ENCODE measurements around the gene ADGRL1. TPM values are rescaled to one million over a fixed set of nuclear protein-coding genes. Genes with fewer than 3 reads are reported as not detected.

ADGRL1 gene
- total and polyA plus RNA-seq, 2 donors (not counting 3 experiments of a cell fraction or from before 2014, with no cell fraction given), result 7.3 to 8.3 TPM

DNA sequence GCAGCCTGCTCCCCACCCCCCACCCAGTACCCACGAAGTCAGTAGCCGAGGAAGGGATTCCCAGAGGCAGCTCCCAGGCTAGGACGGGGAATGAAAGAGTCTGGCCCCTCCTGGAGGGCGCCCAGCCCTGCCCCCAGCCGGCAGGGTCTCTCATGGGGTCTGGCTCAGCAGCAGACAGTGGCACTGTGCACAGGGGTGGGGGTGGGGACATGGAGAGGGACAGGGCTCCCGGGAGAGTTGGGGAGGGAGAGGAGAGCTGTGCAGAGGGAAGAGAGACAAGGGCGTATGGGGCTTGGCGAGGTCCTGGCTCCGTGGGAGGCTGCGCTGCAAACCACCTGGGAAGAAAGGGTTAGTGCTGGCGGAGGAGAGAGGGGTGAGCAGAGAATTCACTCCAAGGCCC lies 41.9 kb downstream of the ADGRL1 start:
- no peaks in the 10 kb centered on the region for H3K9me1 ChIP-seq (replicated peaks; ENCODE audit: control insufficient read depth, extremely low read depth, insufficient read depth, low read length)
- no peak for DNase-seq (ENCODE audit: low read depth, low spot score)
- TF ChIP-seq POLR2AphosphoS5 (IDR thresholded peaks at IDR 0.05; ENCODE audit: insufficient read depth, low read depth, low read length), result no peak
- no peak for TF ChIP-seq EZH2 (IDR thresholded peaks at IDR 0.05; ENCODE audit: borderline replicate concordance, low read depth, low read length, severe bottlenecking)
- no peak for TF ChIP-seq JUN (IDR thresholded peaks at IDR 0.05; ENCODE audit: borderline replicate concordance, insufficient read depth, insufficient read length, low read depth)
- TF ChIP-seq, protein P1, sequence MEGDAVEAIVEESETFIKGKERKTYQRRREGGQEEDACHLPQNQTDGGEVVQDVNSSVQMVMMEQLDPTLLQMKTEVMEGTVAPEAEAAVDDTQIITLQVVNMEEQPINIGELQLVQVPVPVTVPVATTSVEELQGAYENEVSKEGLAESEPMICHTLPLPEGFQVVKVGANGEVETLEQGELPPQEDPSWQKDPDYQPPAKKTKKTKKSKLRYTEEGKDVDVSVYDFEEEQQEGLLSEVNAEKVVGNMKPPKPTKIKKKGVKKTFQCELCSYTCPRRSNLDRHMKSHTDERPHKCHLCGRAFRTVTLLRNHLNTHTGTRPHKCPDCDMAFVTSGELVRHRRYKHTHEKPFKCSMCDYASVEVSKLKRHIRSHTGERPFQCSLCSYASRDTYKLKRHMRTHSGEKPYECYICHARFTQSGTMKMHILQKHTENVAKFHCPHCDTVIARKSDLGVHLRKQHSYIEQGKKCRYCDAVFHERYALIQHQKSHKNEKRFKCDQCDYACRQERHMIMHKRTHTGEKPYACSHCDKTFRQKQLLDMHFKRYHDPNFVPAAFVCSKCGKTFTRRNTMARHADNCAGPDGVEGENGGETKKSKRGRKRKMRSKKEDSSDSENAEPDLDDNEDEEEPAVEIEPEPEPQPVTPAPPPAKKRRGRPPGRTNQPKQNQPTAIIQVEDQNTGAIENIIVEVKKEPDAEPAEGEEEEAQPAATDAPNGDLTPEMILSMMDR (IDR thresholded peaks at IDR 0.05; ENCODE audit: extremely low read depth in 1 of 2, insufficient read depth in 1 of 2, low read depth in 1 of 2, low read length in 2 of 2), result no peak
- TF ChIP-seq GATA2 (IDR thresholded peaks at IDR 0.05; ENCODE audit: insufficient read depth, insufficient read length, low read depth, low read length), result no peak
- TF ChIP-seq, protein P2, sequence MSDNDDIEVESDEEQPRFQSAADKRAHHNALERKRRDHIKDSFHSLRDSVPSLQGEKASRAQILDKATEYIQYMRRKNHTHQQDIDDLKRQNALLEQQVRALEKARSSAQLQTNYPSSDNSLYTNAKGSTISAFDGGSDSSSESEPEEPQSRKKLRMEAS (IDR thresholded peaks at IDR 0.05; ENCODE audit: insufficient read depth, insufficient read length), result no peak
- TF ChIP-seq POLR2A (IDR thresholded peaks at IDR 0.05; ENCODE audit: low read depth, low read length), result no peak
- TF ChIP-seq FOS (IDR thresholded peaks at IDR 0.05; ENCODE audit: borderline replicate concordance, insufficient read depth, low read length), result no peak
- H3K4me1 ChIP-seq (ENCODE audit: control insufficient read depth, extremely low read depth, insufficient read depth, low read length), result no peaks in the 10 kb centered on the region
- no peaks in the 10 kb centered on the region for H3K27me3 ChIP-seq (ENCODE audit: control insufficient read depth in 2 of 2, insufficient read depth in 2 of 2, low read length in 2 of 2)
- POLR2A ChIA-PET, result no interaction called here
- no peaks in the 10 kb centered on the region for H4K20me1 ChIP-seq (replicated peaks; ENCODE audit: control insufficient read depth, extremely low read depth, insufficient read depth, low read length)
- no peaks in the 10 kb centered on the region for H3K36me3 ChIP-seq (ENCODE audit: control insufficient read depth in 2 of 2, extremely low read depth in 1 of 2, insufficient read depth in 2 of 2, low read length in 2 of 2)
- no peaks in the 10 kb centered on the region for H3K79me2 ChIP-seq (ENCODE audit: control insufficient read depth, insufficient read depth, low read length)
- CTCF ChIA-PET, result no interaction called here
- H3K4me2 ChIP-seq (ENCODE audit: insufficient read depth, low read length), result no peak overlapping the region
- no peak overlapping the region for H3K4me3 ChIP-seq (replicated peaks in 1 of 3; ENCODE audit: insufficient read depth in 1 of 3, low read depth in 1 of 3, low read length in 3 of 3)
- FAIRE-seq, result no peak
- intact Hi-C loops (cut with micrococcal nuclease) (no loop called here), dilution Hi-C loops (cut with MboI; ENCODE audit: extremely low pct_ligation_motif_present, low sequenced_read_pairs) (no loop called here)
- no peaks in the 10 kb centered on the region for H3K9me3 ChIP-seq (replicated peaks; ENCODE audit: control insufficient read depth, insufficient read depth, low read length)
- H3K9ac ChIP-seq (replicated peaks; ENCODE audit: extremely low read depth, insufficient read depth, low read length), result no peak overlapping the region
- BruUV-seq (replicated peaks), result no TSS peak
- no peak overlapping the region for H2AFZ ChIP-seq (ENCODE audit: low read depth, low read length)
- no peak overlapping the region for H3K27ac ChIP-seq (ENCODE audit: insufficient read depth, low read depth, low read length)
